Tibial nerve (tissue), 4 donors: ENCODE measurements around the gene DOCK2. TPM values are rescaled to one million over a fixed set of nuclear protein-coding genes. Genes with fewer than 3 reads are reported as not detected.
A peak's percentile ranks its signal among the peaks of the same experiment; 100 is the strongest.

ENCODE experiments used
- DNase-seq, 2 donors: peaks; one replicate each; pipeline ENCODE4 v3.0.0-alpha.2; 2019; ENCODE audit warnings: low spot score in 2 of 2
- H3K27ac ChIP-seq, 4 donors: fragments of 200-600 bp; sonication (generic) in 3 of 4; one replicate each; pipeline ENCODE4 v1.5.1; 2017 to 2019; ENCODE audit warnings: mild to moderate bottlenecking in 1 of 4
- H3K27me3 ChIP-seq, 2 donors: fragments of 200-600 bp; sonication (generic) in 1 of 2; one replicate each; pipeline versions ENCODE4 v1.5.1 to v1.6.0; 2017 to 2019
- H3K36me3 ChIP-seq, 3 donors: fragments of 200-600 bp; sonication (generic); one replicate each; pipeline ENCODE4 v1.5.1; 2018 to 2019
- H3K4me1 ChIP-seq, 4 donors: fragments of 200-600 bp; sonication (generic) in 3 of 4; one replicate each; pipeline ENCODE4 v1.5.1; 2017 to 2019
- H3K4me3 ChIP-seq, 4 donors: fragments of 200-600 bp; sonication (generic) in 3 of 4; one replicate each; pipeline ENCODE4 v1.5.1; 2017 to 2019; ENCODE audit warnings: mild to moderate bottlenecking in 1 of 4, moderate library complexity in 1 of 4
- H3K9me3 ChIP-seq, 4 donors: fragments of 200-600 bp; sonication (generic) in 3 of 4; one replicate each; pipeline ENCODE4 v1.5.1; 2017 to 2019
- EP300 ChIP-seq, 2 donors: sonication (generic); formaldehyde crosslinking; IDR thresholded peaks; one replicate each; pipeline ENCODE4 v1.6.1; 2017; ENCODE audit warnings: antibody characterized with exemption in 2 of 2, mild to moderate bottlenecking in 1 of 2
- POLR2A ChIP-seq, 2 donors: fragments of 450-650 bp; IDR thresholded peaks; one replicate each; pipeline ENCODE4 v1.6.1; 2017; ENCODE audit warnings: antibody characterized with exemption in 2 of 2, mild to moderate bottlenecking in 2 of 2, moderate library complexity in 2 of 2
- WGBS, 2 donors: methylation state at CpG; one replicate each; pipeline ENCODE4 v1.1.5; 2018; 5-methylcytosine and 5-hydroxymethylcytosine counted together
- total RNA-seq, 4 donors: library from RNA; depleted of rRNA; stranded (reverse); fragments of >200 nt; gene quantifications; one replicate each; pipeline ENCODE4 v1.1.0, GENCODE V29; 2016
- TF ChIP-seq, protein P1 (sequence below), 5 experiments: fragments of 200-600 bp in 3 of 5; fragments of 450-650 bp in 2 of 5; sonication (generic) in 3 of 5; IDR thresholded peaks; one replicate each; pipeline ENCODE4 v1.5.1; 2016 to 2019; ENCODE audit warnings: antibody characterized with exemption in 5 of 5, mild to moderate bottlenecking in 3 of 5, moderate library complexity in 2 of 5

The DOCK2 gene
- total RNA-seq, 4 donors from 2014 or later: 14.9 to 83.4 (median 23.8) TPM

DNA sequence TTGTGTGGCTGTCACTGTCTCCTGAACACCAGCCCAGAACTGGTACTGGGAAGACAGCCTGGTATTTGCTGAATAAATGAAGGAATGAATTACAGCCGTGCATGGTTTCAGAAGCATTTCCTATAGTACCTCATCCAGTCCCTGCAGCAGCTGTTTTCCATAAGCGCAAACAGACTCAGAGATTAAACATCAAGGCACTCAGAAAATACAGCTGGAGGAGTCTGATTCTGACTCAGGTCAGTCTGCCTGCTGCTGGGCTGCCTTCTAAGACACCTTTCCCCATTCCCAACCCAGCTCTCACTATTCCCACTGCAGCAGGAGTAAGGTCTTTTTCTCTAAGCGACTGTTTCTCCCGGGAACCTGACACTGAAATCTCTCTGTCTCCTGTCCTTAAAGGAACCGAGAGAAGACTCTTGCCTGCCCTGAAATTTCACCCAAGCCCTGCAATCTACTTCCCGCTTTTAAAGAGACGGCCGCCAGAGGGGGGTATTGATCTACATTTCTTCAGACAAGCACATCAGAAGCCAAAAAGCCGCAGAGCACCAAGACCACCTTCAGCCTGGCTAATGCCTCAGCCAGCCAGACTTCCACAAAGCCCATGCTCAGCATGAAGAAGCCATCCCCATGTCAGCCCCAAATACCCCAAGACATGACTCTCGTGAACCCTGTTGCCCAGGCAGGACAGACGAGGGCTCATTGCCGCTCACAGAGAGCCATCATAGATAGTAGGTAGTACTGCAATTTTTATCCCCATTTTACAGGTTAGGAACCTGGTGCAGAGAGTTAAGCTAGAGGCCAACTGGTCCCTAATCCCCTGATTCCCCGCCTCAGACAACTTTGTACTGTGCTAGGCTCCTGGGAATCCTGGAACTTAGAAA, 463.2 kb downstream of the DOCK2 start:
- Histone ChIP-seq H3K27ac (no peak overlapping the region), H3K4me3 (no peak overlapping the region), H3K36me3 (no peaks in the 10 kb centered on the region), H3K4me1 (no peaks in the 10 kb centered on the region), H3K9me3 (no peaks in the 10 kb centered on the region), H3K27me3 (no peaks in the 10 kb centered on the region)
- 29 to 32% methylated on average over 13 of the region's 13 CpGs for WGBS, 2 donors
- TF ChIP-seq POLR2A (IDR thresholded peaks at IDR 0.05): no peak
- TF ChIP-seq, protein P1, sequence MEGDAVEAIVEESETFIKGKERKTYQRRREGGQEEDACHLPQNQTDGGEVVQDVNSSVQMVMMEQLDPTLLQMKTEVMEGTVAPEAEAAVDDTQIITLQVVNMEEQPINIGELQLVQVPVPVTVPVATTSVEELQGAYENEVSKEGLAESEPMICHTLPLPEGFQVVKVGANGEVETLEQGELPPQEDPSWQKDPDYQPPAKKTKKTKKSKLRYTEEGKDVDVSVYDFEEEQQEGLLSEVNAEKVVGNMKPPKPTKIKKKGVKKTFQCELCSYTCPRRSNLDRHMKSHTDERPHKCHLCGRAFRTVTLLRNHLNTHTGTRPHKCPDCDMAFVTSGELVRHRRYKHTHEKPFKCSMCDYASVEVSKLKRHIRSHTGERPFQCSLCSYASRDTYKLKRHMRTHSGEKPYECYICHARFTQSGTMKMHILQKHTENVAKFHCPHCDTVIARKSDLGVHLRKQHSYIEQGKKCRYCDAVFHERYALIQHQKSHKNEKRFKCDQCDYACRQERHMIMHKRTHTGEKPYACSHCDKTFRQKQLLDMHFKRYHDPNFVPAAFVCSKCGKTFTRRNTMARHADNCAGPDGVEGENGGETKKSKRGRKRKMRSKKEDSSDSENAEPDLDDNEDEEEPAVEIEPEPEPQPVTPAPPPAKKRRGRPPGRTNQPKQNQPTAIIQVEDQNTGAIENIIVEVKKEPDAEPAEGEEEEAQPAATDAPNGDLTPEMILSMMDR (IDR thresholded peaks at IDR 0.05): peak; percentile 53 to 81 (median 65)
- DNase-seq: peak; percentile 73 to 92

- 97 to 98% methylated on average over 1 of the region's 1 CpG for WGBS, 2 donors
- Histone ChIP-seq H3K27ac (no peak overlapping the region), H3K4me1 (no peaks in the 10 kb centered on the region), H3K4me3 (no peak overlapping the region), H3K36me3 (no peaks in the 10 kb centered on the region), H3K27me3 (no peaks in the 10 kb centered on the region), H3K9me3 (no peaks in the 10 kb centered on the region)
- TF ChIP-seq, protein P1 (IDR thresholded peaks at IDR 0.05): no peak
- TF ChIP-seq POLR2A (IDR thresholded peaks at IDR 0.05): no peak
- no peak for TF ChIP-seq EP300 (IDR thresholded peaks at IDR 0.05)
- no peak for DNase-seq
Measured at GRCh38 chr5:170103447-170103846, 466.4 kb downstream of the DOCK2 start.

GRCh38 chr5:170104299-170104698, 467.2 kb downstream of the DOCK2 start:
- 78 to 84% methylated on average over 5 of the region's 6 CpGs for WGBS, 2 donors
- no peak for DNase-seq
- Histone ChIP-seq H3K27ac (no peak overlapping the region), H3K36me3 (no peaks in the 10 kb centered on the region), H3K9me3 (no peaks in the 10 kb centered on the region), H3K4me1 (no peaks in the 10 kb centered on the region), H3K27me3 (no peaks in the 10 kb centered on the region), H3K4me3 (no peak overlapping the region)
- TF ChIP-seq POLR2A (IDR thresholded peaks at IDR 0.05): no peak
- TF ChIP-seq, protein P1 (IDR thresholded peaks at IDR 0.05): no peak
- no peak for TF ChIP-seq EP300 (IDR thresholded peaks at IDR 0.05)

DNA sequence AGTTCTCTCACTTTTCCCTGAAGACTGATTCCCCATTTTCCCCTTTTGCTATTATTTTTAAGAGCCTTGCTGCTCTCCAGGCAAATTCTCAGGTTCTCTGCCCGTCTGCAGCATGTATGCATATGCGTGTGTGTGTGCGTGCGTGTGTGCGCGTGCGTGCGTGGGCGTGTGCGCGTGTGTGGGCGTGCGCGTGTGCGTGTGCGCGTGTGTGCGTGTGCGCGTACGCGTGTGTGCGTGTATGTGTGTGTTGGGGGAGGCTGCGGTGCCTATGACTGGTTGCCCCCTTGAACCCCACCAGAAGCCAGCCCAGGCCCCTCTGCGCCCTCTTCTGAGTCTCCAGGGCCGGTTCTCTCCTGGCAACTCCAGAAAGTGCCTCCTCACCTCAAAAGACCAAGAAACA, 467.6 kb downstream of the DOCK2 start:
- Histone ChIP-seq H3K4me3 (no peak overlapping the region), H3K27me3 (no peaks in the 10 kb centered on the region), H3K27ac (no peak overlapping the region), H3K36me3 (no peaks in the 10 kb centered on the region), H3K4me1 (no peaks in the 10 kb centered on the region), H3K9me3 (no peaks in the 10 kb centered on the region)
- no peak for DNase-seq
- WGBS, 2 donors: 87 to 88% methylated on average over 26 of the region's 26 CpGs
- TF ChIP-seq, protein P1 (IDR thresholded peaks at IDR 0.05): no peak
- TF ChIP-seq EP300 (IDR thresholded peaks at IDR 0.05): no peak
